Upper lobe of left lung (tissue), 4 donors: Measurements from ENCODE around the gene KHSRP.

Source experiments
- EP300 ChIP-seq, 4 donors: sonication (generic); formaldehyde crosslinking; IDR thresholded peaks; one replicate each; pipeline ENCODE4 v1.5.1; 2017; ENCODE audit warnings: antibody characterized with exemption in 4 of 4, control low read depth in 2 of 4
- POLR2A ChIP-seq, 4 donors: fragments of 450-650 bp; IDR thresholded peaks; one replicate each; pipeline ENCODE4 v1.5.1; 2016 to 2017; ENCODE audit warnings: antibody characterized with exemption in 4 of 4, mild to moderate bottlenecking in 2 of 4
- TF ChIP-seq, protein P1 (sequence below), 6 experiments: fragments of 450-650 bp in 4 of 6; fragments of 200-600 bp in 2 of 6; sonication (generic) in 2 of 6; IDR thresholded peaks; one replicate each; pipeline ENCODE4 v1.5.1; 2016 to 2019; ENCODE audit warnings: antibody characterized with exemption in 6 of 6

GRCh38 chr19:6374711-6375410, 49.8 kb downstream of the KHSRP start:
- TF ChIP-seq, protein P1, sequence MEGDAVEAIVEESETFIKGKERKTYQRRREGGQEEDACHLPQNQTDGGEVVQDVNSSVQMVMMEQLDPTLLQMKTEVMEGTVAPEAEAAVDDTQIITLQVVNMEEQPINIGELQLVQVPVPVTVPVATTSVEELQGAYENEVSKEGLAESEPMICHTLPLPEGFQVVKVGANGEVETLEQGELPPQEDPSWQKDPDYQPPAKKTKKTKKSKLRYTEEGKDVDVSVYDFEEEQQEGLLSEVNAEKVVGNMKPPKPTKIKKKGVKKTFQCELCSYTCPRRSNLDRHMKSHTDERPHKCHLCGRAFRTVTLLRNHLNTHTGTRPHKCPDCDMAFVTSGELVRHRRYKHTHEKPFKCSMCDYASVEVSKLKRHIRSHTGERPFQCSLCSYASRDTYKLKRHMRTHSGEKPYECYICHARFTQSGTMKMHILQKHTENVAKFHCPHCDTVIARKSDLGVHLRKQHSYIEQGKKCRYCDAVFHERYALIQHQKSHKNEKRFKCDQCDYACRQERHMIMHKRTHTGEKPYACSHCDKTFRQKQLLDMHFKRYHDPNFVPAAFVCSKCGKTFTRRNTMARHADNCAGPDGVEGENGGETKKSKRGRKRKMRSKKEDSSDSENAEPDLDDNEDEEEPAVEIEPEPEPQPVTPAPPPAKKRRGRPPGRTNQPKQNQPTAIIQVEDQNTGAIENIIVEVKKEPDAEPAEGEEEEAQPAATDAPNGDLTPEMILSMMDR (IDR thresholded peaks at IDR 0.05), result no peak
- TF ChIP-seq EP300 (IDR thresholded peaks at IDR 0.05) (no peak), POLR2A (IDR thresholded peaks at IDR 0.05) (no peak)
